ENCODE results near the gene PLA2G2E.

The PLA2G2E gene

DNA sequence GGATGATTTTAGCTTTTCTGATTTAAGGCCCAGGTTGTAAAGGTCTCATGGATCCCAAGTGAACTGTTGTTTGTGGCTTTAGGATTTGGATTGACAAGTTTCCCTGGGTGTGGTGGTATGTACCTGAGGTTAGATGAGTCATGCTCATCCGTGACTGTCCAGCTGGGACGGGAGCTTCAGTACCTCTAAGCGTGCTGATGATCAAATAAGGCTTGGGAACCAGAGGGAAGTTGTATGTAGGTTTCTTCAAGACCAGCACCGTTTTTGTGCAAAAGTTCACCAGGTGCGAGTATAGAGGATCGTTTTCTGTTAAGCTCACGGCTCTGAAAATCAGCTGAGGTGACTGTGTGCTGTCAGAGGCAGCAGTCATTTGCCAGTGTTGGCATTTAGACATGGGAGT lies 19.8 kb downstream of the PLA2G2E start:
- no peaks in the 10 kb centered on the region for H3K4me1 Mint-ChIP-seq
- H3K27me3 Mint-ChIP-seq (ENCODE audit: low read depth): no peaks in the 10 kb centered on the region
- H3K4me3 Mint-ChIP-seq: no peak overlapping the region
- H3K9me3 Mint-ChIP-seq: no peaks in the 10 kb centered on the region
- H3K36me3 Mint-ChIP-seq (ENCODE audit: low read depth): peaks cover 83% of the 10 kb centered on the region
- no peak for TF ChIP-seq CTCF (IDR thresholded peaks at IDR 0.05; ENCODE audit: unreplicated experiment in 3 of 3)
- no peak overlapping the region for H3K27ac Mint-ChIP-seq

- Mint-ChIP-seq H3K4me1 (no peaks in the 10 kb centered on the region), H3K4me3 (no peak overlapping the region), H3K27ac (no peak overlapping the region), H3K27me3 (ENCODE audit: low read depth) (no peaks in the 10 kb centered on the region), H3K9me3 (no peaks in the 10 kb centered on the region), H3K36me3 (ENCODE audit: low read depth) (peaks cover 72% of the 10 kb centered on the region)
- TF ChIP-seq CTCF (IDR thresholded peaks at IDR 0.05; ENCODE audit: unreplicated experiment in 3 of 3): no peak
These were observed 21.8 kb downstream of the PLA2G2E start for GRCh38 chr1:19901653-19902052.

DNA sequence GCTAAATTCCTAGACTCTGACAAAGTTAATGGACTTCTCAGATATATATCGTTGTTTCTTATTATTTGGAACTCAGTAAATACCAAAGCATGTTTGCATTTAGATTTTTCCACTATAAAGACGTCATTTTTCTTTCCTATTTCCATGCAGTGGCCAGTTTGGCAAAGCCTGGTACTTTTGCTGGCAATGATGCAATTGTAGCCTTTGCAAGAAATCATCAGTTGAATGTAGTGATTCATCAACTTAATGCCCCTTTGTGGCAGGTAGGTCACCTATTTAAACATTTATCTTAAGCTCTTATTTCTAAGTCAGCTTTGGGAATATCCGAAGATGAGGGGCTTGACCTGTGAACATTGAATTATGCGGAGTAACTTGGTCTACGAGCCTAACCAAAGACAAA lies 29.2 kb downstream of the PLA2G2E start:
- no peaks in the 10 kb centered on the region for H3K9me3 Mint-ChIP-seq
- H3K27me3 Mint-ChIP-seq (ENCODE audit: low read depth): no peaks in the 10 kb centered on the region
- H3K27ac Mint-ChIP-seq: no peak overlapping the region
- H3K4me1 Mint-ChIP-seq: no peaks in the 10 kb centered on the region
- H3K36me3 Mint-ChIP-seq (ENCODE audit: low read depth): peaks cover 62% of the 10 kb centered on the region
- TF ChIP-seq CTCF (IDR thresholded peaks at IDR 0.05; ENCODE audit: unreplicated experiment in 3 of 3): no peak
- H3K4me3 Mint-ChIP-seq: no peak overlapping the region

GRCh38 chr1:19893687-19894086 lies 29.7 kb downstream of the PLA2G2E start:
- Mint-ChIP-seq H3K36me3 (ENCODE audit: low read depth) (peaks cover 57% of the 10 kb centered on the region), H3K4me1 (no peaks in the 10 kb centered on the region), H3K9me3 (no peaks in the 10 kb centered on the region), H3K27me3 (ENCODE audit: low read depth) (no peaks in the 10 kb centered on the region), H3K4me3 (no peak overlapping the region), H3K27ac (no peak overlapping the region)
- no peak for TF ChIP-seq CTCF (IDR thresholded peaks at IDR 0.05; ENCODE audit: unreplicated experiment in 3 of 3)

- Mint-ChIP-seq H3K27me3 (ENCODE audit: low read depth) (no peaks in the 10 kb centered on the region), H3K9me3 (no peaks in the 10 kb centered on the region), H3K36me3 (ENCODE audit: low read depth) (peaks cover 62% of the 10 kb centered on the region), H3K4me3 (no peak overlapping the region), H3K4me1 (no peaks in the 10 kb centered on the region), H3K27ac (peak overlapping the region in 1 of 3 experiments; percentile 1)
- TF ChIP-seq CTCF (IDR thresholded peaks at IDR 0.05; ENCODE audit: unreplicated experiment in 3 of 3): no peak
These were observed 30.7 kb downstream of the PLA2G2E start for GRCh38 chr1:19892628-19893168.

- Mint-ChIP-seq H3K27ac (no peak overlapping the region), H3K9me3 (no peaks in the 10 kb centered on the region), H3K4me3 (no peak overlapping the region), H3K36me3 (ENCODE audit: low read depth) (peaks cover 61% of the 10 kb centered on the region), H3K4me1 (no peaks in the 10 kb centered on the region), H3K27me3 (ENCODE audit: low read depth) (no peaks in the 10 kb centered on the region)
- no peak for TF ChIP-seq CTCF (IDR thresholded peaks at IDR 0.05; ENCODE audit: unreplicated experiment in 3 of 3)
These were observed 31.3 kb downstream of the PLA2G2E start for GRCh38 chr1:19892129-19892528.
